Fibroblast of peridontal ligament (primary cell): ENCODE results near the gene E2F3.
A peak's percentile ranks its signal among the peaks of the same experiment; 100 is the strongest.

ENCODE experiments used
- DNase-seq: peaks from one replicate; pipeline ENCODE4 v3.0.0-alpha.2; 2010; ENCODE audit errors: extremely low read depth

Gene E2F3

GRCh38 chr6:20401205-20402091 lies at the start of gene E2F3:
Gene E2F3 (plus strand): TSS chr6:20401879. CDS start chr6:20402233, 354 bp downstream.
- DNase-seq = peak; percentile 100

GRCh38 chr6:20352346-20352745 lies 49.3 kb upstream of the E2F3 start:
- no peak for DNase-seq

- no peak for DNase-seq
These were observed 48.5 kb upstream of the E2F3 start for GRCh38 chr6:20353134-20353533.

- no peak for DNase-seq
These were observed 47.3 kb upstream of the E2F3 start for GRCh38 chr6:20354366-20354765.

- no peak for DNase-seq
These were observed 41.1 kb upstream of the E2F3 start for GRCh38 chr6:20360471-20361119.

- DNase-seq = peak; percentile 13
These were observed 39.1 kb upstream of the E2F3 start for GRCh38 chr6:20362623-20363022.

GRCh38 chr6:20364327-20364726 lies 37.4 kb upstream of the E2F3 start:
- DNase-seq = no peak

GRCh38 chr6:20365456-20365855 lies 36.2 kb upstream of the E2F3 start:
- DNase-seq = no peak

- DNase-seq = no peak
These were observed 35.4 kb upstream of the E2F3 start for GRCh38 chr6:20366082-20366830.

- DNase-seq = no peak
These were observed 33.8 kb upstream of the E2F3 start for GRCh38 chr6:20367743-20368485.

GRCh38 chr6:20370393-20370792 lies 31.3 kb upstream of the E2F3 start:
- DNase-seq = no peak

- no peak for DNase-seq
These were observed 30.9 kb upstream of the E2F3 start for GRCh38 chr6:20370801-20371200.

GRCh38 chr6:20375436-20375835 lies 26.2 kb upstream of the E2F3 start:
- no peak for DNase-seq

GRCh38 chr6:20377623-20378265 lies 23.9 kb upstream of the E2F3 start:
- DNase-seq = peak; percentile 77

GRCh38 chr6:20379231-20379630 lies 22.4 kb upstream of the E2F3 start:
- no peak for DNase-seq

GRCh38 chr6:20386218-20386617 lies 15.5 kb upstream of the E2F3 start:
- DNase-seq = no peak

- DNase-seq = no peak
These were observed 12.6 kb upstream of the E2F3 start for GRCh38 chr6:20389066-20389465.

GRCh38 chr6:20393297-20393696 lies 8.4 kb upstream of the E2F3 start:
- DNase-seq = no peak

- DNase-seq = no peak
These were observed 2.2 kb upstream of the E2F3 start for GRCh38 chr6:20399518-20399917.

GRCh38 chr6:20400456-20401204 lies 1.0 kb upstream of the E2F3 start:
- DNase-seq = peak; percentile 42

GRCh38 chr6:20402092-20402341 lies 338 bp downstream of the E2F3 start:
- DNase-seq = no peak
